ENCODE results near the gene ITGA1.
"Not testable (repeated sequence)": the region's sequence is repeated elsewhere in the genome, so short reads cannot be mapped to it uniquely, and the experiment has no call there.

ITGA1 gene

DNA sequence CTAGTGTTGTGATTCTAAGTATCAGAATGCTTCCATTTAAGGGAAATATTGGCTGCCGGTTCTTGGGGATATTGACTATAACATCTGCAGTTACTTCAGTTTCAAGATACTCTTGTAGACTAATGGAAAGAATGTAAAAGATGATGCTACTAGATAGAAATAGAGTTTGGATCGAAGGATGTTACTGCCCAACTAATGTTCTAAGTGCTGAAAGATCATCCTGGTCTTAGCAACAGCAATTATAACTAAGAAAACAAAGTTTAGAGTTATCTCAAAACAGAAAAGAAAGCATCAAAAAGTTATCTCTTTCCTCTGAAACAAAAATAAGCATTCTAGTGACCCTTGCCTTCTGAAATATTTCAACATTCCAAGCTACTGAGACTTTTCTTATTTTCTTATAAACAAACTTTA, 49.9 kb downstream of the ITGA1 start:
- DNase-seq, result peak; percentile 63

DNA sequence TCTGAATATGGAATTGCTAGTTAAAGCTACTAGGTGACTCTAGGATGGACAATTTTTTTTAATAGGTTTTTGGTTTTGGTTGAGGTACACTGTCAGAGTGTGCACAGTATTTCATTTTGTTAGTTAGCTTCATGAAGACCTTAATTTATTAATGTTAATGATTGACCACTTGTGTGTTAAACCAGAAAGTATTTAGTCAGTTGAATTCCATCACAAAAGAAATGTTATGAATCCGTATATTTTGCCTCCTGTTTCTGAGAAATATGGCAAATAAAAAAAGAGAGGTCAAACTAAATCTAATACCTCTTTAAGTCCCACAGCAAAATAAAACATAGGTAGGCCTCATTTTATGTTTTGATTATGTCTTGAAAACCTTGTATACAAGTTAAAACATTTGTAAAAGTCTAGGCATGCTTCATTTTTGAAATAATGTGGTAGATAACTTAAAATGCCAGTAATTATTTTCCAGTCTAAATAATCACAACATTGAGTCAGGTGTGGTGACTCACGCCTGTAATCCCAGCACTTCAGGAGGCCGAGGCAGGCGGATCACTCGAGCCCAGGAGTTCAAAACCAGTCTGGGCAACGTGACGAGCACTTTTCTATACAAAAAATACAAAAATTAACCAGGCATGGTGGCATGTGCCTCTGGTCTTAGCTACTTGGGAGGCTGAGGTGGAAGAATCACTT, 50.8 kb downstream of the ITGA1 start:
- peak; percentile 71 for DNase-seq

DNA sequence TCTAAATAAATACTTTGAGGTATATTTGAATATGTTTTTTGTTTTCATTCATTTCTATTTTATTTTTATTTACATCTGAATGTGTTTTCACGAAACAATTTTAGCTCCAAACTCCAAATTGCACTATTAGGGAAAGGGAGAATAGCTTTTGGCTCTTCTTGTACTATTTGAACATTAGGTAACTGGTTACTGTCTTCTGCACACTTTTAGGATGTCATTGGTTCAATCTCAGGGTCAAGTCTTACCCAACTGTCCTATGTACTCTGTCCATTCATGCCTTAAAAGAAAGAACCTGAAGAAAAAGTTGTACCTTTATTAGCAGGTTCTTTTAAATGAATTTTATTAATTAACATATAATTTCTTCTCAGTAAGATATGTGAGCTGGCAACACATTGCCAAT, 51.6 kb downstream of the ITGA1 start:
- DNase-seq, result no peak

DNA sequence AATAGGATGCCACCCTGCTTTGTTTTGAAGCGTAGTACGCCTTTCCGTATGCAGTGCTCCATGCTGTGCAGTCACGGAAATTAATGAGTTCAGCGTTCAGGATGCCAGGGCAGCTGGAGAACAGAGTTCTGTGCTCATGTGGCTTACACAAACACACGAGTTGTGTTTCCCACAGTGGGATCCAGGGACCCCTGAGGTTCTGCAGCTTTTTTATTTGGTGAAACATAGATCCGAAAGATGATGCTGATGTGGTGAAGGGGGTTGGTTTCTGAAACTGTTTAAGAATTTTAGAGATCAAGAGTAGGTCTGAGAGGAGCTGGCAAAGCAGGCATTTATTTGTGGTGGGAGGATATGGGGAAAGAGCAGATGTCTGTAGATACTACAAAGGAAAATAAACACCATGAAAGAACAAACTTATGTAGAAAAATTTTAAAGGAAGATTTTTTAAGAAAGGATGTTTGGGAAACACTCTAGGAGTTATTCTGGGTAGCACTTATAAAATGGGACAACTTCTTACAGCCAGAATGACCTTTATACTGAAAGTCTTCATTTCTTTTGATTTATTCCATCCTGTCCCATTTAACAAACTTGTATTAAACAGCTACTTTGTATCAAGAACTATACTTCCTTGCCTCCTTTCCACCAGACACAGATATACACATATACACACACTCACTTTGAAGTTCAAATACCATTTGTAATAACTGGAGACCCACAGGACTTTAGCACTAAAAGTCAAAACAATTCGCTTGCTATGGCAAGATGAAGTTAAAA, 52.7 kb downstream of the ITGA1 start:
- DNase-seq, result peak; percentile 64

DNA sequence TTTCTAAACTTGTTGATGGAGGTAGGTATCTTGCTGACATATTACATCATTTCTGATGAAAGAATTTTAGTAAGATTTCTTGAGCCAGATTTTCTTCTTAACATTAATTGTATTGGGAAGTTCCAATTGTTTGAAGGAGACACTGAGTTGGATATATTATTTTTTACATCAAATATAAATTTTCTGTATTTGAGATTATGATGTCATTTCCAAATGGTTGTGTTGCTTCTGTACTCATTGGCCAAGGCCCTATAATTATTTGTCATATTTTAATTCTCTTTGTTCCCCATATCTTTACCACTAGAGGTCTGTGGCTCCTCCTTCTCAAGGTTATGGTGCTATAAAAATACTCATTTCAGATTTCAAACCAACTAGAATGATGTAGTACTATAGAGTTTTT, 53.4 kb downstream of the ITGA1 start:
- peak; percentile 41 for DNase-seq

DNA sequence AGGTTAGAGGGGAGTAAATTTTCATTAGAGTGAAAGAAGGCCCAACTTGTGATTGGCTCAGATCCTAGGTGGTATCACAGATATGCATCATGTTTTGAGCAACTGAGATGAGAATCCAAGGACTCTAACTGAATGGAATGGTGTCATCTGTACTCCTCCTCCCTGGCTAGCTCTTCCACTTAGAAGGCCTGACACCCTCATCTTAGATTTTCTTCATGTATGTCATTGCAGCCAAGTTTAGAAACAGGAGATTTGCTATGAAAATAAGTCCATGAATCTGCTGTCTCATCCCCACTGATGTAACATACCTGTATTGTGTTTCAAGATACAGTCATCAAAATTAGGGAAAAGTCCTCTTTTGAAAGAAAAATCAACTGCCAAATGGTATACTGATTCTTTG, 54.4 kb downstream of the ITGA1 start:
- peak; percentile 11 for DNase-seq

DNA sequence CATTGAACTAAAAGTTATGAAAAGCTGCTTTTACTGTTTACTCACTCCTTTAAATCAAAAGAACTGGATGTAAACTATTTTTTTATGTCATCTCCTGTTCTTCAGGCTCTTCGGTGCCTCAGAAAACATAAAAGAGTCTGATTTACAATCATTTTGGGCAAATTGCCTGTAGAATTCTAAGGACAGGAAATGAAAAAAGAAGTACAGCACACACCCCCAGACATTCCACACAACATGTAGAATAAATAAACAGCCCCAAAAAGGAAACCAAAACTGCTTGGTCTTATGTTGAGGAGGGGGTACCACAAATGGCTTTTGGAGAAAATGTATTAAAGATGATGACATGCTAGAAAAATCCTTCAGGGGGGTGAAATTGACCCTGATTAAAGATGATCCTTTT, 57.2 kb downstream of the ITGA1 start:
- DNase-seq, result peak; percentile 68

DNA sequence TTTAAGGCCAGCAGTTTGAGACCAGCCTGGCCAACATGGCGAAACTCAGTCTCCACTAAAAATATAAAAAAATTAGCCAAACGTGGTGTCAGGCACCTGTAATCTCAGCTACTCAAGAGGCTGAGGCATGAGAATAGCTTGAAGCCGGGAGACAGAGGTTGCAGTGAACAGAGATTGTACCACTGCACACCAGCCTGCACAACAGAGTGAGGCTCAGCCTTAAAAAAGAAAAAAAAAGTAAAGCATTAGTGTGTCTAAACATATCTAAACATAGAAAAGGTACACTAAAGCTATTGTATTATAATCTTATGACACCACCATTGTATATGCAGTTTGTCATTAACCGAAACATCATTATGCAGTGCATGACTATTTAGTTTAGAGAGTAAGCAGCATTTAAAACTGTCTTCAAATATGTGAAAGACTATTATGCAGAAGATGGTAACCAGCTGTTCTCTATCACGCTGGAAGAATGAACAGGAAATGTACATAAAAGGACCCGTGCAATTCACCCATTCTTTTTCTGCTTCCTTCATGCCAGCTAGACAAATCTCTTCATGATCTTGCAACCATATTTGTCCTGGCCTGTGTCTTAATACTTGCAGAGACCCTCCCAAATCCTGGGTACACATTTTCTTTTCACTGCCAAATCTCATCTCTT, 58.6 kb downstream of the ITGA1 start:
- peak; percentile 87 for DNase-seq

DNA sequence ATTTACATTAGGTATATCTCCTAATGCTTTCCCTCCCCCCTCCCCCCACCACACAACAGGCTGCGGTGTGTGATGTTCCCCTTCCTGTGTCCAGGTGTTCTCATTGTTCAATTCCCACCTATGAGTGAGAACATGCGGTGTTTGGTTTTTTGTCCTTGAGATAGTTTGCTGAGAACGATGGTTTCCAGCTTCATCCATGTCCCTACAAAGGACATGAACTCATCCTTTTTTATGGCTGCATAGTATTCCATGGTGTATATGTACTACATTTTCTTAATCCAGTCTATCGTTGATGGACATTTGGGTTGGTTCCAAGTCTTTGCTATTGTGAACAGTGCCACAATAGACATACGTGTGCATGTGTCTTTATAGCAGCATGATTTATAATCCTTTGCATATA, 61.0 kb downstream of the ITGA1 start:
- DNase-seq, result not testable (repeated sequence)

DNA sequence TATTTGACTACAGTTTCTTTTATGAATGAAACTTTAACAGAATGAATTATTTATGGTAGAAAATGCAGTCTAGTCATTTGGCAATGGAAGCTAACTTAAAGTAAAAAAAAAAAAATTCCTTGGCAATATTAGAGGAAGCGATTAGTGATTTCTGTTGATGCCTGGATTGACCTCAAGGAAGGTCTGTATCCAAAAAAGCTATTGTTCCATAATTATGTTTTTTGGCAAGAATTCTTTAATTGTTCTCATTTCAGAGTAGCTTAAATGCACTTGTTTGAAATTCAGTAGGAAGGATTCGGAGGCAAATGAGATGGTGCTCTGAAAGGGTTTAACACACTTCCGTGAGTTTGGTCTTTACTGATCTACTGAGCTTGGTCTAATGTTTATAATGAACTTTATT, 61.8 kb downstream of the ITGA1 start:
- DNase-seq, result no peak

DNA sequence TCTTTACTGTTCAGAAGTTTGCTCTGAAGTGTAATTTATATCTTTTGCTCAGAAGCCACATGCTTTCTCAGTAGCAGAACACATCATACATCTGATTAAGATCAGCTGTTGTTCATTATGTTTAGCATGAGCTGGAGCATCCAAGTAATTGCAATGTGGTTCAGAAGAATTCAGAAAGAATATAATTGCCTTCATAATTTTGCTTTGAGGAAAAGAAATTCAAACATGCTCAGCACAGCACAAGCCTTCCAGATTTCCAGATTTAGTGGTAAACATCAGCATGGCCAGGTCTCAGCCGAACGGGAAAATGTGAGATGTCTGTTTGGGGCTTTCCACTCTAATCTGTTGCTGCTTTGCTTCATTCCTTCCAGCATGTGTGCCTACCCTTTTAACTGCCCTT, 65.9 kb downstream of the ITGA1 start:
- DNase-seq, result no peak

DNA sequence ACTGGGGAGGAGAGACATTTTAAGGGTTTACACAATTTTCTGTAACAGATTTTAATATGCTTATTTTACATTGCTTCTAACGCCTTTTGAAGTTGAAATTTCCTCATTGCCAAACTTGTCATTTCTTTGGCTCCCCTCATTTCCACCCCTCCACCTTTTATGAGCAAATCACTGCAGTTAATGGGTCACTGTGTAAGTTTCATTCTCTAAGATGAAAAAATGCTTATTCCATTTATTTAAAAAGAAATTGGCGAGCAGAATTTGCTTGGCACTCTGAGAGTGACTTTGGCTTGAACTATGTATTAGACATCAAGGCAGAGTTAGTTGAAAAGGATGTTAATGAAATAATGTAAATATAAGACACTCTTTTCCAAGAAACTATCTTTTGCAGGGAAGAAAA, 66.6 kb downstream of the ITGA1 start:
- no peak for DNase-seq

DNA sequence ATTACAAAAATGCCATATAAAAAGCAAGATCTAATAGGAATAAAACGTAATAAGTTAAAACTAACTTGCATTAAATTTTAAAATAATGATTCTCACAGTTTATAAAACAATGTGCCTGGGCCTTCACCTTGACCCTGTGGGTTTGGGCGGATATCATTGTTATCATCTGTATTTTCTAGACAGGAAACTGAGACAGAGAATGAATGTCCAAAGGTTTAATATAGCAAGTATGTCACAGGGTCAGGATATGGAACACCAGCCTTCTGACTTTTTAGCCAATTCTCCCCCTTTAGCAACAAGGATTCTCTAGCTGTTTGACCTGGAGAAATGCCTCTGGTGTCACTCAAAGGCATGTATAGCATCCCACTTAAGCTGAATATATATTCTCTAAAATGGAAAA, 67.2 kb downstream of the ITGA1 start:
- no peak for DNase-seq

DNA sequence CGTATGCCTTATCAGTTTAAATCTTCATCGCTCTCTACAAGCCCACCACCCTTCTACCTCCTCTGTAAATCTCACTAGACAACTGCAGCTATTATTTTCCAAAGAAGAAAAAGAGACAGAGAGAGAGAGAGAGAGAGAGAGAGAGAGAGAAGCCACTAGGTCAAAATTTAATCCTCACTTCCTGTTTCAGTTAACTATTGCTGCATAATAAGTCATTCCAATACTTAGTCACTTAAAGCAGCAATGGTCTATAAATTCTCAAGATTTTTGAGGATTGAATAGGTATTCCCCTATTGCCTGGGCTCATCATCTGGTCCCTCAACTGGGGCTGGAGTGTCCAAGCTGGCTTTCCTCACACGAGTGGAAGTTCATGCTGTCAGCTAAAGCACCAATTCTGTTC, 68.8 kb downstream of the ITGA1 start:
- peak; percentile 92 for DNase-seq

DNA sequence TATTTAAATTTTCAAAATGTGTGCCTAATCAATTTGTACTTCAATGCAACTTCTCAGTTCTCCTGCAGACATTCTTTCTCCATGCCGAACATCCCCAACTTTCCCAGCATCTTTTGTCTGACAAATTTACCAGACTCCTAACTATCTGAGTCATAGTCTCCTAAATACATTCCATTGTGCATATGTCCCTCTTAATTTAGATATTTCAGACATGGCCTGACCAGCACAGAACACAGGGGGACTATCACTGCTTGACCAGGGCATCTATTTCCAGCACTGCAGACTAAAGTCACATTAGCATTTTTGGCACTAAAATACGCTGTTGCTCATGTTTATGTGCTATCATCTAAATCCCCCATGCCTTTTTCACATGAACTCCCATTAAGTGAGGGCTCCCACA, 71.9 kb downstream of the ITGA1 start:
- peak; percentile 95 for DNase-seq

DNA sequence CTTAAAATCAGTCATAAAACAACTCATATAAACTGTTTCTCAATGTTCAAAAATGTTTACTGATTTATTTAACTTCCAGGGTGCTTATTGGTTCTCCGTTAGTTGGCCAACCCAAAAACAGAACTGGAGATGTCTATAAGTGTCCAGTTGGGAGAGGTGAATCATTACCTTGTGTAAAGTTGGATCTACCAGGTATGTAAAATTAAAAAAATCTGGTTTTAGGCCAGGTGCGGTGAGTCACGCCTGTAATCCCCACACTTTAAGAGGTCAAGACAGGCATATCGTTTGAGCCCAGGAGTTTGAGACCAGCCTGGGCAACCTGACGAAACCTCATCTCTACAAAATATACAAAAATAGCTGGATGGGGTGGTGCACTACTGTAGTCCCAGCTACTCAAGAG, 73.7 kb downstream of the ITGA1 start:
- DNase-seq, result no peak

DNA sequence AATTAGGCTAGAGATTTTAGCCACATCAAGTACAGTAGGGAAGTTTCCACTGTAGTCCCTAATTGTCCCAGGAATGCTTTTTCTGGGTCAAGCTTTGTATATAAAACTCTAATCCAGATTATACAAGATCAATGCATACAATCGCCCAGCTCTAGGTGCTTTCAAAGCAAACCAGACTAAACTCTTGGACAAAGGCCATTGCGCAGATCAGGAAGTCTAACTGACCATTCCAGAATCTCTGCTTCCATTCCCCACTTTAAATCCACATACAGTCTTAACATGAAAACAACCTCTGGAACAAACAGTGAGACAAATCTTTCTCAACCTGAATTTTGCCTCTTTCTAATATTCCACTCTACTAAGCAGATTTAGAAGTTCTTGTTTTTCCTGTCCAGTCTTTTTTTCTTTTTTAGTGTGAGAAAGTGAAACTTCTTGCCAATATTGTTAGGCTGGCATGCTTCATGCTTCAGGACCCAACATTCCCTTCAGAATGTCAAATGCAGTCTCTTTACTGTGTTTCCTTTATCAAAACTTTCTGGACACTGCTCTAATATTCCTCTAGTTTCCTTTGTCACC, 76.1 kb downstream of the ITGA1 start:
- DNase-seq, result peak; percentile 32

DNA sequence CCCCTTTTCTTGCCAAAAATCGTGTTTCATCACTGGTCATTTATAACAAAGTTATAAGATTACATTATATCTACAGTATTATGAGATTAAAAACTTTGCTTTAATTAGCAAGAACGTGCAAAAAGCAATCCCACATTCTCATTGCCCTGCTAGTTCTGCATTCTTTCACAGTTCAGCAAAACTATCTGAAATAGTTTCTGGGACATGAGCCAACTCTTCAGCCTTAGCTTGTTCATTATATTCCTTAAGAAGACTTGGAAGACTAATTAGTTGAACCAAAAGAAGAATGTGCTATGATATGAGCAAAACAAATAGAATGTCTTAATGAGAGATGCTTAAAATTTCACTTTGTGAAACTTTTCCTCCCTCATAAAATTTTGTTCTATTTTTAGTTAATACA, 76.7 kb downstream of the ITGA1 start:
- DNase-seq, result peak; percentile 63

DNA sequence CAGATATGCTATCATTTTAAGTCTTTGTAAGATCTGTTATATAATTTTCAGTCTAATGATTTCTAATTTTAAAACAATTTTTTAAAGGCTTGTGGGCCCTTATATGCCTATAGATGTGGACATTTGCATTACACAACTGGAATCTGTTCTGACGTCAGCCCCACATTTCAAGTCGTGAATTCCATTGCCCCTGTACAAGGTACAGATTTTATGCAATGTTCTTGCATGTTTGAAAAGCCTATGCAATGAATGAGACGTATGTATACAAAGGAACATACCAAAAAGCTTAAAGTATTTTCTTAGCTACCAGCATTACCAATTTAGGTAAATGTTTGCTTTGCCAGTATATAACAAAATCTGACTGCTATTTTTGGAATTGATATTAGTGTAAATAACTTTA, 77.2 kb downstream of the ITGA1 start:
- DNase-seq, result peak; percentile 86

DNA sequence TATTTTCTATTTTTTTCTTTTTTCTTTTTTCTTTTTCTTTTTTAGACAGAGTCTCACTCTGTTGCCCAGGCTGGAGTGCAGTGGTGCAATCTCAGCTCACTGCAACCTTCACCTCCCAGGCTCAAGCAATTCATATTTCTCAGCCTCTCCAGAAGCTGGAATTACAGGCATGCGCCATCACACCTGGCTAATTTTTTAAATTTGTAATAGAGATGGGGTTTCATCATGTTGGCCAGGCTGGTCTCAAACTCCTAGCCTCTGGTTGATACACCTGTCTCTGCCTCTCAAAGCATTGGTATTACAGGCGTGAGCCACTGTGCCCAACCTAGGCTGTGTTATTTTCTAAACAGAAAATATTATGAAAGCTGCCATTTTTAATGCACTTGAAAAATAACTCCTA, 78.3 kb downstream of the ITGA1 start:
- DNase-seq, result not testable (repeated sequence)

DNA sequence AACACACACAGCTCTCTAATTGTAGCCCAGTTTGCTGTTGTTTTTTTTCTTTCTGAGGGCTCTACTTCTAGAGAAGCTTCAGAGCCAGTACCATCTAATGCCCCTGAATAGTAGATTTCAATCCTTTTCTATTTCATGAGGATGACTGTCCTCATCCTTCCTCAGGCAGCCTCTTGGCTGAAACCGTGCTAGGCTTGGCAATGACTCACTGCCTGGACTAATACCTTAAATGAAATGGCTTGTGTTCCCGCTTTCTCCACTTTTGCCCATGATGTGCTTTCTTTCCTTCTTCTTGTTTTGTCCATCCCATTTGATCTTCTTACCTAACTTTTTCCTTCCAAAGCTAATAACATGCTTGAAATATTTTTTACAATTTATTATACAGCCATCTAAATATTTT, 80.1 kb downstream of the ITGA1 start:
- DNase-seq, result peak; percentile 42

DNA sequence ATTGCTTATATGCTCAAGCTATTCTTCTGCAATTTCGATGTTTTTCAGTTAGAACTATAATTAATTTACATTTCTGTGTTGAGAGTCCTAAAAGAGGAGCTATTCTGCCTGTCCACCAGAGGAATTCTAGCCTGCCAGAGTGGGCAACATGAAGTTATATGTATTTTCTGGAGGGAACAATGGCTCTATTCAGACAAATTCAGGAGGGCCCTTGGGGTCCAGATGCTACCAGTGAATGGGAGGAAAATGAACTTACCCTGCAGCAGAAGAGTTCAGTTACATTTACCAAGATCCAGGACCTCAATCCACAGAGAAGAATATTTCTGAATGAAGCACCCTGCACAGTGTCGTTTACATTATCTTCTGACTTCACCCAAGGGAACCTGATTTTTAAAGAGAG, 80.7 kb downstream of the ITGA1 start:
- DNase-seq, result no peak

DNA sequence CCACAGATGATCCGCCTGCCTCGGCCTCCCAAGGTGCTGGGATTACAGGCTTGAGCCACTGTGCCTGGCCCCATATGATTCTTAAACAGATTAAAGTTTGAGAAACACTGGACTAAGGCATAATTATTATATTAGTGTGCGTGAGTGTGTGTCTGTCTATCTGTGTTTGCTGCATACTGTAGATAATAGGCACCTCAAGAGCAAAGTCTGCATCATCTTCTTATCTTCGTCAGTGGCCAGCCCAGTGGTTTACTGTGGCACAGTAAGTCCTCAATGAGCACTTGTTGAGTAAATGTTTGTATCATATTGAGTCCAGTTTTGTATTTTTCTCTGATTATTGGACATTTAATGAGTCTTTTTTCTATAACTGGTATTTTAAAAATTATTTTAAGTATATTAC, 81.7 kb downstream of the ITGA1 start:
- no peak for DNase-seq

DNA sequence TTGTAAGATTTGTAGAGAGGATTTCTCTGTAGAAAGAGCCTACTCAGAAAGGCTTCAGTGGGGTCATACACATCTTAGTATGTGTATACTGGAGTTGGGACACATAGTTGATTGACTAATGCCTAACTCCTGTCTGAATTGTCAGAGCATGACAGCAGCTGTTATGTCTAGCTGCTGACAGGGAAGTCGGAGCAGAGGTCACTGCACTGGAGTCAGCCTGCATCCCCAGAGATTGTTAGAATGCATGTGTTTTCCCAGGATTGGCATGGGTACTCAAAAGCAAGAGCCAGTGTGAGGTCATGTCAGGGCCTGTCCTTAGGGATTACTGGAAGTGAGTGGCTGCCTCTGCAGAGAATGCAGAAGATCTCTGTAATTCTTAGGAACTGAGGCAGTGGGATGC, 82.7 kb downstream of the ITGA1 start:
- DNase-seq, result peak; percentile 46

Measured in HCEC 1CT (cell line).